Hepatocyte (in vitro differentiated cells): ENCODE data around the gene SERINC5.

Experiments used
- EZH2 ChIP-seq: fragments of 200-600 bp; sonication (generic); IDR thresholded peaks from 2 replicates; pipeline ENCODE4 v1.6.1; 2016; ENCODE audit warnings: antibody characterized with exemption, mild to moderate bottlenecking, borderline replicate concordance
- TF ChIP-seq, protein P1 (sequence below): fragments of 200-600 bp; sonication (generic); IDR thresholded peaks from 2 replicates; pipeline ENCODE4 v1.5.1; 2016; ENCODE audit warnings: antibody characterized with exemption, mild to moderate bottlenecking; ENCODE audit not compliant: poor library complexity

DNA sequence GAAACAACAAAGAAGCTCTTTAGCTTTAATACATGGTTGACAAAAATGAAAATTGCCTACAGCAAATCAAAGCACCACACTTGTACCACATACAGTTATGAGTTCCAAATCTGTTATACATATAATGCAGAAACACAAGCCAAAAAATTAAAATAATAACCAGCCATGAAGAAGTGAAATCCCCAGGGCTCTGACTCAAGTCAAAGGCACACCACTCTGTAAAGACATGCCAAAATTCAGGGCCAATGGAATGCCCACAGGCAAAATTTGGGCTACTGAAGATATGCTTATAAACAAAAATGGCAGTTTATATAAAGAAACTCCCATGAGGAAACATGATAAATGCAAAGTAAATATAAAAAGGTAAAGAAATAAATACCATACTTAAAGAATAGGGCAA is 191.7 kb downstream of the SERINC5 start:
- TF ChIP-seq, protein P1, sequence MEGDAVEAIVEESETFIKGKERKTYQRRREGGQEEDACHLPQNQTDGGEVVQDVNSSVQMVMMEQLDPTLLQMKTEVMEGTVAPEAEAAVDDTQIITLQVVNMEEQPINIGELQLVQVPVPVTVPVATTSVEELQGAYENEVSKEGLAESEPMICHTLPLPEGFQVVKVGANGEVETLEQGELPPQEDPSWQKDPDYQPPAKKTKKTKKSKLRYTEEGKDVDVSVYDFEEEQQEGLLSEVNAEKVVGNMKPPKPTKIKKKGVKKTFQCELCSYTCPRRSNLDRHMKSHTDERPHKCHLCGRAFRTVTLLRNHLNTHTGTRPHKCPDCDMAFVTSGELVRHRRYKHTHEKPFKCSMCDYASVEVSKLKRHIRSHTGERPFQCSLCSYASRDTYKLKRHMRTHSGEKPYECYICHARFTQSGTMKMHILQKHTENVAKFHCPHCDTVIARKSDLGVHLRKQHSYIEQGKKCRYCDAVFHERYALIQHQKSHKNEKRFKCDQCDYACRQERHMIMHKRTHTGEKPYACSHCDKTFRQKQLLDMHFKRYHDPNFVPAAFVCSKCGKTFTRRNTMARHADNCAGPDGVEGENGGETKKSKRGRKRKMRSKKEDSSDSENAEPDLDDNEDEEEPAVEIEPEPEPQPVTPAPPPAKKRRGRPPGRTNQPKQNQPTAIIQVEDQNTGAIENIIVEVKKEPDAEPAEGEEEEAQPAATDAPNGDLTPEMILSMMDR, result no peak
- no peak for TF ChIP-seq EZH2
